Nephron (organoid): ENCODE results near the gene ZNF44.

Experiments used
- H3K27ac Mint-ChIP-seq, 3 experiments: 2 replicates each; pipeline ENCODE4 v1.8.0; 2020; ENCODE audit warnings: mixed read lengths in 3 of 3, mild to moderate bottlenecking in 2 of 3, moderate library complexity in 1 of 3
- H3K27me3 Mint-ChIP-seq: 2 replicates; pipeline ENCODE4 v1.8.0; 2021; ENCODE audit warnings: low read depth, mild to moderate bottlenecking, moderate library complexity, mixed read lengths
- H3K36me3 Mint-ChIP-seq: 2 replicates; pipeline ENCODE4 v1.8.0; 2020; ENCODE audit warnings: low read depth, mixed read lengths
- H3K4me1 Mint-ChIP-seq: 2 replicates; pipeline ENCODE4 v1.8.0; 2020; ENCODE audit warnings: mixed read lengths
- H3K4me3 Mint-ChIP-seq, 3 experiments: 2 replicates each; pipeline ENCODE4 v1.8.0; 2020; ENCODE audit warnings: mild to moderate bottlenecking in 3 of 3, mixed read lengths in 3 of 3, moderate library complexity in 2 of 3
- H3K9me3 Mint-ChIP-seq: 2 replicates; pipeline ENCODE4 v1.8.0; 2020; ENCODE audit warnings: mixed read lengths
- CTCF ChIP-seq, 3 experiments: fragments of 200-600 bp; sonication (generic); IDR thresholded peaks; one replicate each; pipeline ENCODE4 v1.5.0; 2021; ENCODE audit warnings: antibody characterized with exemption in 3 of 3; ENCODE audit not compliant: unreplicated experiment in 3 of 3

Gene ZNF44

GRCh38 chr19:12272386-12272785 is 22.3 kb downstream of the ZNF44 start:
- Mint-ChIP-seq H3K9me3 (peaks cover 78% of the 10 kb centered on the region), H3K36me3 (peaks cover 96% of the 10 kb centered on the region), H3K4me3 (no peak overlapping the region), H3K27me3 (no peaks in the 10 kb centered on the region), H3K4me1 (no peaks in the 10 kb centered on the region), H3K27ac (no peak overlapping the region)
- no peak for TF ChIP-seq CTCF (IDR thresholded peaks at IDR 0.05; ENCODE audit: unreplicated experiment in 3 of 3)

GRCh38 chr19:12270854-12271253 is 23.8 kb downstream of the ZNF44 start:
- TF ChIP-seq CTCF (IDR thresholded peaks at IDR 0.05; ENCODE audit: unreplicated experiment in 3 of 3): no peak
- Mint-ChIP-seq H3K27me3 (no peaks in the 10 kb centered on the region), H3K27ac (no peak overlapping the region)

GRCh38 chr19:12265921-12266704 is 28.6 kb downstream of the ZNF44 start:
- Mint-ChIP-seq H3K36me3 (peaks cover 63% of the 10 kb centered on the region), H3K27ac (no peak overlapping the region), H3K4me1 (no peaks in the 10 kb centered on the region), H3K27me3 (no peaks in the 10 kb centered on the region), H3K4me3 (no peak overlapping the region), H3K9me3 (peaks cover 65% of the 10 kb centered on the region)
- TF ChIP-seq CTCF (IDR thresholded peaks at IDR 0.05; ENCODE audit: unreplicated experiment in 3 of 3): no peak

More at GRCh38 chr19:12270854-12271253, 23.8 kb downstream of the ZNF44 start:
- H3K4me1 Mint-ChIP-seq: no peaks in the 10 kb centered on the region
- H3K36me3 Mint-ChIP-seq: peaks cover 90% of the 10 kb centered on the region
- no peak overlapping the region for H3K4me3 Mint-ChIP-seq
- peaks cover 71% of the 10 kb centered on the region for H3K9me3 Mint-ChIP-seq

DNA sequence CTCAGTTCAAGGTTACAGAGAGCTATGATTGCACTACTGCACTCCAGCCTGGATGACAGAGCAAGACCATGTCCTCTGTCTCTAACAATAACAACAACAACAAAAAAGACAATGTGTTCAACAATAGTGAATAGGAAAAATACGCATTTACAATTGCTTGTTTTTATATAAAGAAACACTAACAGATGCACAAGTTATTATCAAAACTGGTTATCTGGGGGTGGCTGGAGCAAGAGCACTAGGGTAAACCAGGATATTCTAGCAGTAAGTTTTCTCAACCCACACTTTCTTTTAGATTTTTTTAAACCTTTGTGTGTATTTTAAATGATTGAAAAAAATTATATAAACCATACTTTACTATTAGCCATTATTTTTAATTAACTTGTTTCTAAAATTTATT is 33.1 kb downstream of the ZNF44 start:
- Mint-ChIP-seq H3K27me3 (no peaks in the 10 kb centered on the region), H3K9me3 (peaks cover 56% of the 10 kb centered on the region), H3K4me3 (no peak overlapping the region), H3K27ac (no peak overlapping the region), H3K4me1 (no peaks in the 10 kb centered on the region), H3K36me3 (peaks cover 31% of the 10 kb centered on the region)
- TF ChIP-seq CTCF (IDR thresholded peaks at IDR 0.05; ENCODE audit: unreplicated experiment in 3 of 3): no peak

- peaks cover 30% of the 10 kb centered on the region for H3K36me3 Mint-ChIP-seq
- H3K27ac Mint-ChIP-seq: no peak overlapping the region
- no peaks in the 10 kb centered on the region for H3K4me1 Mint-ChIP-seq
- peaks cover 60% of the 10 kb centered on the region for H3K9me3 Mint-ChIP-seq
- no peak overlapping the region for H3K4me3 Mint-ChIP-seq
- H3K27me3 Mint-ChIP-seq: no peaks in the 10 kb centered on the region
- no peak for TF ChIP-seq CTCF (IDR thresholded peaks at IDR 0.05; ENCODE audit: unreplicated experiment in 3 of 3)
These were observed 33.8 kb downstream of the ZNF44 start for GRCh38 chr19:12260861-12261260.

DNA sequence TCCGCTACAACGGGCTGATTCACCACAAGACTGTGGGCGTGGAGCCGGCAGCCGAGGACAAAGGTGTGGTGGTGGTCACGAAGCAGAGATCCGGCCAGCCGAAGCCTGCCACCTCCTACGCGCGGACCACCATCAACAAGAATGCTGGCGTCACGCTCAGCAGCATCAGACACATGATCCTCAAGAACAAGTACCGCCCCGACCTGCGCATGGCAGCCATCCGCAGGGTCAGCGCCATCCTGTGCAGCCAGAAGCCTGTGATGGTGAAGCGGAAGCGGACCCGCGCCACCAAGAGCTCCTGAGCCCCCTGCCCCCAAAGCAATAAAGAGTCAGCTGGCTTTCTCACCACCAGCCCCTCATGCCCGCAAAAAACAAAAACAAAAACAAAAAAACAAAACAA is 34.4 kb downstream of the ZNF44 start:
- H3K27ac Mint-ChIP-seq: no peak overlapping the region
- no peak overlapping the region for H3K4me3 Mint-ChIP-seq
- no peak for TF ChIP-seq CTCF (IDR thresholded peaks at IDR 0.05; ENCODE audit: unreplicated experiment in 3 of 3)
- H3K4me1 Mint-ChIP-seq: no peaks in the 10 kb centered on the region
- H3K27me3 Mint-ChIP-seq: no peaks in the 10 kb centered on the region
- peaks cover 28% of the 10 kb centered on the region for H3K36me3 Mint-ChIP-seq
- H3K9me3 Mint-ChIP-seq: peaks cover 58% of the 10 kb centered on the region
